KMS-11 (cell line): ENCODE results near the gene DDX18.

Experiments used
- H2AFZ ChIP-seq: fragments of 200-600 bp; sonication (generic); 2 replicates; pipeline ENCODE4 v1.6.1; 2016; ENCODE audit warnings: antibody characterized with exemption, mixed run types, low read depth
- H3K27ac ChIP-seq: fragments of 200-600 bp; sonication (generic); 2 replicates; pipeline ENCODE4 v1.6.1; 2016; ENCODE audit warnings: mild to moderate bottlenecking, mixed run types
- H3K27me3 ChIP-seq: fragments of 200-600 bp; sonication (generic); 2 replicates; pipeline ENCODE4 v1.6.1; 2017; ENCODE audit warnings: mild to moderate bottlenecking, low read depth, mixed run types, moderate library complexity; ENCODE audit not compliant: insufficient read depth
- H3K36me3 ChIP-seq: fragments of 200-600 bp; sonication (generic); 2 replicates; pipeline ENCODE4 v1.6.1; 2017; ENCODE audit warnings: mild to moderate bottlenecking, mixed run types; ENCODE audit not compliant: insufficient read depth
- H3K4me1 ChIP-seq: fragments of 200-600 bp; sonication (generic); 2 replicates; pipeline ENCODE4 v1.6.1; 2016; ENCODE audit warnings: mild to moderate bottlenecking, low read depth, mixed run types; ENCODE audit not compliant: poor library complexity, severe bottlenecking
- H3K4me2 ChIP-seq: fragments of 200-600 bp; sonication (generic); 2 replicates; pipeline ENCODE4 v1.7.0; 2016; ENCODE audit warnings: mild to moderate bottlenecking, mixed run types
- H3K4me3 ChIP-seq: fragments of 200-600 bp; sonication (generic); IDR thresholded peaks from 2 replicates; pipeline ENCODE4 v1.6.1; 2017; ENCODE audit warnings: low read depth, low read length, mixed read lengths; ENCODE audit not compliant: insufficient read depth
- H3K79me2 ChIP-seq: fragments of 200-600 bp; sonication (generic); 2 replicates; pipeline ENCODE4 v1.6.1; 2016; ENCODE audit warnings: low read depth, mixed run types; ENCODE audit not compliant: insufficient read depth
- H3K9ac ChIP-seq: fragments of 200-600 bp; sonication (generic); 2 replicates; pipeline ENCODE4 v1.6.1; 2016; ENCODE audit warnings: mild to moderate bottlenecking, mixed run types
- H4K20me1 ChIP-seq: fragments of 200-600 bp; sonication (generic); 2 replicates; pipeline ENCODE4 v1.6.1; 2016; ENCODE audit warnings: mild to moderate bottlenecking, mixed run types; ENCODE audit not compliant: insufficient read depth
- TF ChIP-seq, protein P1 (sequence below): fragments of 200-600 bp; sonication (generic); conservative IDR thresholded peaks from 2 replicates; pipeline ENCODE4 v1.6.1; 2017; ENCODE audit warnings: low read depth, mild to moderate bottlenecking, antibody characterized with exemption, low read length, moderate library complexity, mixed read lengths

The DDX18 gene

DNA sequence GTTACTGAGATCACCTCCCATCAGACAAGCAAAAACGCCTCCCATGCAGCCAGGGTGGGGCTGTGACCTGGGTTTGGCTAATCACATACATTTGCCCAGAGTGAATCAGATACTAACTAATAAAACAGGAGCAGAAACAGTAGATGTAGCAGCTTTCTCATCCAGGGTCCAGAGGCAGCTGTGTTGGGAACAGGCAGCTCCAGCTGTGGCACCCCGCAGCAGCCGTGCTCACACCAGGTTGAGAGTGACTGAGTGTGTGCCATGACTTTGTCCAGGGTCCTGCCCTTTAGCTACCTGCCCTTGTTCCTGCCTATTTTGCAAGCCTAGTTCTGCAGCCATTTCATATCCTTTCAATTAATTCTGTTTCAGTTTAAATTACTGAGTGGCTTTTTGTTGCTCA, 20.5 kb downstream of the DDX18 start:
- Histone ChIP-seq H3K27ac (no peak overlapping the region), H3K79me2 (no peaks in the 10 kb centered on the region), H4K20me1 (no peaks in the 10 kb centered on the region), H3K9ac (no peak overlapping the region), H3K4me2 (no peak overlapping the region), H3K4me3 (no peak overlapping the region), H2AFZ (no peak overlapping the region), H3K27me3 (no peaks in the 10 kb centered on the region), H3K36me3 (no peaks in the 10 kb centered on the region), H3K4me1 (no peaks in the 10 kb centered on the region)
- TF ChIP-seq, protein P1, sequence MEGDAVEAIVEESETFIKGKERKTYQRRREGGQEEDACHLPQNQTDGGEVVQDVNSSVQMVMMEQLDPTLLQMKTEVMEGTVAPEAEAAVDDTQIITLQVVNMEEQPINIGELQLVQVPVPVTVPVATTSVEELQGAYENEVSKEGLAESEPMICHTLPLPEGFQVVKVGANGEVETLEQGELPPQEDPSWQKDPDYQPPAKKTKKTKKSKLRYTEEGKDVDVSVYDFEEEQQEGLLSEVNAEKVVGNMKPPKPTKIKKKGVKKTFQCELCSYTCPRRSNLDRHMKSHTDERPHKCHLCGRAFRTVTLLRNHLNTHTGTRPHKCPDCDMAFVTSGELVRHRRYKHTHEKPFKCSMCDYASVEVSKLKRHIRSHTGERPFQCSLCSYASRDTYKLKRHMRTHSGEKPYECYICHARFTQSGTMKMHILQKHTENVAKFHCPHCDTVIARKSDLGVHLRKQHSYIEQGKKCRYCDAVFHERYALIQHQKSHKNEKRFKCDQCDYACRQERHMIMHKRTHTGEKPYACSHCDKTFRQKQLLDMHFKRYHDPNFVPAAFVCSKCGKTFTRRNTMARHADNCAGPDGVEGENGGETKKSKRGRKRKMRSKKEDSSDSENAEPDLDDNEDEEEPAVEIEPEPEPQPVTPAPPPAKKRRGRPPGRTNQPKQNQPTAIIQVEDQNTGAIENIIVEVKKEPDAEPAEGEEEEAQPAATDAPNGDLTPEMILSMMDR = no peak

DNA sequence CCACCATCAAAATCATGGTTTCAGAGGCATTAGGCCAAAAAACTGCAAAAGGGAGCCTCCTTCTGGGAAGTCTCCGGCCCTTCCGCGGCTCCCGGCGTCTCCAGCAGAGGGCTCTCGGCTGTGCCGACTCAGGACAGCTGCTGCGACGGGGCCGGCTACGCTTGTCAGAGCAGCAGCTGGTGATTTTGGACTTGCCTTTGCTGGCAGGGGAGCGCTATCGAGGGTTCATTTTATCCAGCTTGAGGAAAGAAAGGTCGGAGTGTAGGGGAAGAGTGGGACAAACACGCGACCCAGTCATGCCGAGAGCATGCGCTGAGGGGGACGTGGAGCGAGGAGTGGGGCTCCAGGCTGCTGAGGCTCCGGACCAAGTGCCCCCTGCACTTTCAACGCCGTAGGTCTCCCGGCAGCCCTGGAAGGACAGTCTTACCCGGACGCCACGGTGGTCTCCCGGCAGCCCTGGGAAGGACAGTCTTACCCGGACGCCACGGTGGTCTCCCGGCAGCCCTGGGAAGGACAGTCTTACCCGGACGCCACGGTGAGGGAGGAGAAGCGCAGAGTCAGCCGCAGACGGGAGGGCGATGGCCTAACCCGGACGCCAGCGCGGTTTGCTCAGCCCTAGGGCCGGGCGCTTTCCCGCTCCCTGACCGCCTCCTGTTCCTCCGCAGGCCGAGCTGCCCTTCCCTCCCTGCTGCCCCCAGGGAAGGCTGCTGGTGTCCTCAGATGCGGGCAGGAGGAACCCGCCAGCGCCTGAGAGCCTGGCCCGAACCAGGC, 21.7 kb downstream of the DDX18 start:
- no peaks in the 10 kb centered on the region for H3K36me3 ChIP-seq
- H3K79me2 ChIP-seq = no peaks in the 10 kb centered on the region
- H3K4me3 ChIP-seq = no peak overlapping the region
- no peaks in the 10 kb centered on the region for H3K27me3 ChIP-seq
- H4K20me1 ChIP-seq = no peaks in the 10 kb centered on the region
- no peak overlapping the region for H3K4me2 ChIP-seq
- no peaks in the 10 kb centered on the region for H3K4me1 ChIP-seq
- TF ChIP-seq, protein P1 = no peak
- no peak overlapping the region for H3K27ac ChIP-seq
- H3K9ac ChIP-seq = no peak overlapping the region
- no peak overlapping the region for H2AFZ ChIP-seq

DNA sequence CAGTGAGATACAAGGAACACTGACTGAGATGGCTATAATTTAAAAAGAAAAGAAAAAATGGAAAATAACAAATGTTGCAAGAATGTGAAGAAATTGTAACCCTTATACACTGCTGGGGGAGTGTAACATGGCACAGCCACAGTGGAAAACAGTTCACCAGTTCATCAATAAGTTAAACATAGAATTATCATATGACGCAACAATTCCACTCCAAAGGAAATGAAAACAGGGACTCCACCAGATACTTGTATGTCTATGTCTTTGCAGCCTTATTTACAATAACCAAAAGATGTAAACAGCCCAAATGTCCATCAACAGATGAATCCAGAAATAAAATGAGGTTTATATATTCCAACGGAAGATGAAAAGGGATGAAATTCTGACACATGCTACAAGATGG, 30.8 kb downstream of the DDX18 start:
- H3K27ac ChIP-seq = no peak overlapping the region
- H4K20me1 ChIP-seq = no peaks in the 10 kb centered on the region
- TF ChIP-seq, protein P1 = no peak
- H3K4me1 ChIP-seq = no peaks in the 10 kb centered on the region
- no peaks in the 10 kb centered on the region for H3K36me3 ChIP-seq
- no peak overlapping the region for H3K4me3 ChIP-seq
- no peak overlapping the region for H3K9ac ChIP-seq
- no peaks in the 10 kb centered on the region for H3K79me2 ChIP-seq
- no peak overlapping the region for H3K4me2 ChIP-seq
- H3K27me3 ChIP-seq = no peaks in the 10 kb centered on the region
- H2AFZ ChIP-seq = no peak overlapping the region

DNA sequence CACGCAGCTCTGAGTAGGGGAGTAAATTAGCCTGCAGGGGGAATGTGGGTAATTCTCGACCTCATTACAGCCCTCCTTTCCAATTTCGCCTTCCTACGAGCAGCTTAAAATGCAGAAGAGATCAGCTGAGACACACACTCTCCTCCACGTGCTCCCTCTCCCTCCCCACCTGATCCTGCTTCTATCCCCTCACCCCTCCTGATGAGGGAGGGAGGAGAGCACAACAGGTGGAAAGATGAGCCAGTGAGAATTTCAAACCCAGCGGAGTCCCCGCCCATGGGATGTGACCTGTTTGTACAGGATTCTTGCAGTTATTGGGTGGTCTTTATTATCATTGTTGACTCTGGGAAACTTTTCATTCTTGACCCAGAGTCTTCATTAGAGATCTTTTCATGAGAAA, 35.5 kb downstream of the DDX18 start:
- H3K27ac ChIP-seq = no peak overlapping the region
- no peaks in the 10 kb centered on the region for H3K36me3 ChIP-seq
- H3K9ac ChIP-seq = no peak overlapping the region
- no peaks in the 10 kb centered on the region for H3K4me1 ChIP-seq
- no peaks in the 10 kb centered on the region for H3K79me2 ChIP-seq
- no peaks in the 10 kb centered on the region for H3K27me3 ChIP-seq
- no peak overlapping the region for H3K4me2 ChIP-seq
- TF ChIP-seq, protein P1 = no peak
- H4K20me1 ChIP-seq = no peaks in the 10 kb centered on the region
- H2AFZ ChIP-seq = no peak overlapping the region
- H3K4me3 ChIP-seq = no peak overlapping the region
